GM21723 (cell line): ENCODE measurements around the gene TOP2B.

ENCODE experiments used
- ATAC-seq: cut with Tn5 transposase; IDR thresholded peaks from one replicate; pipeline ENCODE4 v1.9.1; 2021; ENCODE audit warnings: mild to moderate bottlenecking, moderate library complexity; ENCODE audit not compliant: unreplicated experiment

The TOP2B gene

DNA sequence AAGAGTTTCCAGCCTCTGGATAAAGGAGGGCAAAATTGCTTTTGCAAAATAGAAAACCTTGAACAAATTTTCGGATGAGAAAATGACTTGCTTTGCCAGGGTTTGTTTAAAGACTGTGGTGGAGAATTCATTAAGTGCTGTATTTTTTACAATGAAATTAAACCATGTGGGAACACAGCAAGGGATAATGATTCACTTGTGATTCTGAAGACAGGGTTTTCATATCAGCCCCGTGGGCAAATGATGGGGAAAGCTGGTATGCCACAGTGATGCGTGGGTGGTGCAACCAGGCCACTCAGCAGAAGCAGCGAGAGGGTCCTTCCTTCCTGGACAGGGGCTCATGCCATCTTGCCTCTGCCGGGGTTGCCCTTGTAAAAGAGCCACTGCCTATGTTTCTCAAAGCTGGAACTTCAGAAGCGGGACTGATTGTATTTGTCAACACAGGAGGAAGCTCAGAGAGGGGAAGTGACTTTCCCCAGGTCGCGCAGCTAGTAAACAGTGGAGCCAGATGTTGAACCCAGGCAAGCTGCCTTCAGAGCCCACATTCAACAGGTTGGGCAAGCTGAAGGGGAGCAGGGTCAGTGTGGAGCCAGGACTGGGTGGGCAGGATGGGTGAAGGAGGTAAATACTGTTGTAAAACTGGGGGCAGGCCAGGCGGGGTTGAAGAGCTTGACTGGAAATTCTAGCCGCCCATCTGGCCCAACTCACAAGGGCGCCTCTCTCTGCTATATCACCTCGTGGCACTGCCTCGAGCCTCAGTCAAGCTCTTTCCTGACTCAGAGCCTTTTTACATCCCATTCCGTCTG is 79.1 kb downstream of the TOP2B start:
- no peak for ATAC-seq

DNA sequence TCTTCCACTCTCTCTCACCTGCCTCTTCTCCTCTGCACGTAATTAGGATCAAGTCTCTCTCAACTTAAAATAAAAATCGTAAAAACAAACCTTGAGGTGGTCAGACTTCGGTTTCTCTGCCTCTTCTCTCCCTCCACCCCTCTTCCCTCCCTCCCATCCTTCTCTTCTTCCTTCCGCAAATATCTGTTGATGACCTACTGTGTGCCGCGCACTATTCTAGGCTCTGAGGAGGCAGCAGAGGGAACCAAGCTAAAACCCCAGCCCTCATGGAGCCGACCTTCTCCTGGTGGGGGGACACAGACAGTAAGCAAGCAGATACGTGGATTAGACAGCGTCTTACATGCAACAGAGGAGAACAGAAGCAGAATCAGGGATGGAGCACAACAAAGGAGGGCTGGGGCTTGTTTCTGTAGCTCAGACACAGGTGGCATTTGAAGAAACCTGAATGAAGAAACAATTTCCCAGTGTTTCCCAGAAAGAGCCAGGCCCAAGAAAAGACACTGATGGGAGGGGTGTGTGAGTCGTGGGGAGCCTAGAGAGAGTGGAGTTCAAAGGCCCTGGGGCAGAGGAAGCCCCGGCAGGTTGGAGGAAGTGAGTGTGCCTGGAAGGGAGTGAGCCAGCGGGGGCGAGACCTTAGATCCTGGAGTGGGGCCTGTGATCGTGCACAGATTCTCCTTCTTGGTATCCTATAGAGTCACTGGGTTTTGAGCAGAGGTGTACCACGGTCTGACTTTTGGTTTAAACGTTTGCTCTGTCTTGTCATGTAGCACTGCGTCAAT is 80.5 kb downstream of the TOP2B start:
- ATAC-seq: no peak

DNA sequence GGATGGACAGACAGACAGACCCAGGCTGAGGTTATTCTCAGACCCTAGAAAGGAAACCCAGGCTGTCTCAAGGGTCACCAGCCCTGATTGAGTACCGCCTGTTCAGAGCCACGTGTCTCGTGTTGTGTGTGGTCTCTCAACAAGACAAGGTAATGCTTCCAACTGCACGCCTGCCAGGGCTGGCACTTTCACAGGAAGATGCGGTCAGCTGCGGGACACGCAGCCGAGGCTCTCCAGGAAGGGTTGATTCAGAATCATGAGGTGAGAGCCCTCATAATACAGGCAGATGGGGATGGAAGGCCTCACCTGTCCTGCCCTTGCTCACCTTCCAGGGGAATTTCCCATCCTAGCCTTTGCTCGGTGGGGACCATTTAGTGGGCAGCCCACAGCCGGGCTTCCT is 81.4 kb downstream of the TOP2B start:
- no peak for ATAC-seq

DNA sequence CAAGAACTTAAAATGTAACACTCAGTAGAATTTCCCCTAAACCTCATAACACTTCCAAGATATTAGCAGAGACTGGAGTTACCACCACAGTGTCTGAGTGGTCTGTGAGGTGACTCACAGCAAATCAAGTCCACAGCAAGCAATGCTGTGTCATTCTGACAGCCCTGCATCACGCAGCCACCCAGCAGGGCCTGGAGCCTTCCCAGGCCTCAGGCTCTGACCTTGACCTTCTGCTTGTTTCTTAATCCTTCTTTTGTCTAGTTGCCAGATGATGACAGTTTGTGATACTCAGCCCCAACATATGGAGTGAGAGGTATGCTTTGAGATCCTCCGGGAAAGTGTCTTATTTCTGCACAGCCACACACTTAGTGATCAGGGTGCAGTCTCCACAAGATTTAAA is 82.5 kb downstream of the TOP2B start:
- no peak for ATAC-seq

DNA sequence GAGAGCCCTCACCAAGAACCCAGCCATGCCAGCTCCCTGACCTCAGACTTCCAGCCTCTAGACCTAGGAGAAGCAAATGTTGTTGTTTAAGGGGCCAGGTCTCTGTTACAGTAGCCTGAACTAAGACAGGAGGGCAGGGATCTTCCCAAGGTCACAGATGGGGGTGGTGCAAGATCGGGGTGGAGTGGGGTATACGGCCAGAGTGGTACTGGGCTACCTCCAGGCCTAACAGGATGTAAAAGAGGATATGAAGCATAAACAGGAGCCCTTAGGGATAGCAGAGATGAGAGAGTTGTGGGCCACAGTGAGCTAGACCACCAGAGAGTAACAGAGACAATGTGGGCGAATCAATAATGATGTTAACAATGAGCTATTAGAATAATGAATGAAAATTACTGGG is 82.9 kb downstream of the TOP2B start:
- ATAC-seq: no peak

DNA sequence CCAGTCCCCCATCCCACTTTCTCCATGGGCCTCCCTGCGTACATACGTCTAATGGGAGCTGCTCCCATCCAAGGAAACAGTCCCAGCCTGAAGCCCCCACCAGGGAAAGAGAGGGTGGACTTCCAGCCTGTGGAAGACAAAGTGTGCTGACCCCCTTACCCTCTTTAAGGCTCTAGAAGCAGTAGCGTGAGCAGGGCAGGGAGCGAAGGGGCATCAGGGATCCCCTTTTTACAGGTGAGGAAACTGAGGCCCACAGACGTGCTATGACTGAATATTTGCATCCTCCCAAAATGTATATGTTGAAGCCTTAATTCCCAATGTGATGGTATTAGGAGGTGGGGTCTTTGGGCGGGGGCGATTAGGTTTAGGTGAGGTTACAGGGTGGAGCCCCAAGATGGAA is 83.4 kb downstream of the TOP2B start:
- no peak for ATAC-seq

DNA sequence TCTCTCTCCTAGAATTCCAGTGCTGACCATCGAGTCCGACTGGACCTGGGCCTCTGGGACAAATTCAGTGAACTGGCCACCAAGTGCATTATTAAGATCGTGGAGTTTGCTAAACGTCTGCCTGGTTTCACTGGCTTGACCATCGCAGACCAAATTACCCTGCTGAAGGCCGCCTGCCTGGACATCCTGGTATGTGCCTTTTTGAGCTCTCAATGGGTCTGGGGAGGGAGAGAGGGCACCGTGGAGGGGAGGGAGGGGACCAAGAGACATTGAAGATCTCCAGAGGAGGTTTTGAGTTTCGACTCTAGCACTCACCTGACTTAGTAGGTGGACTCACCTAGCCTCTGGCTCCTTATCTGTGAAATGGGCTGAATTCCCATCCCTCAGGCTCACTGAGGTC is 84.2 kb downstream of the TOP2B start:
- ATAC-seq: no peak

DNA sequence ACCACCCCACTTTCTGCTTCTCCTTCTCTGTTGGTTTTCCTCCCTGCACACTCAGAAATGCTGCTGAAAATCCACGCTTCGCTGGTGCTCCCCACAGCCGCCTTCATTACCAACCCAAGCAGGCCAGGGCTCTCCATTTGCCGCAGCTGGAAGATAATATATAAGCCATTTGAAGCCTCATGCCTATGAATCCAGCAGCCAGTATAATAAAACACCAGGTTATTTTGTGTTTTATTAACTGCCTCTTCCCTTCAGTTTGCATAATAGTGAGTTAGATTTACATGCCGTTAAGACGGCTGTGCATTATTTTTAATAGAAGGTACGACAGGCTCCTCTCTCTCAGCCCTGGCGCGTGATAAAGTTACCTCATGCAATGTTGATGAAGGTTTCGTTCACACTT is 86.6 kb downstream of the TOP2B start:
- ATAC-seq: no peak

DNA sequence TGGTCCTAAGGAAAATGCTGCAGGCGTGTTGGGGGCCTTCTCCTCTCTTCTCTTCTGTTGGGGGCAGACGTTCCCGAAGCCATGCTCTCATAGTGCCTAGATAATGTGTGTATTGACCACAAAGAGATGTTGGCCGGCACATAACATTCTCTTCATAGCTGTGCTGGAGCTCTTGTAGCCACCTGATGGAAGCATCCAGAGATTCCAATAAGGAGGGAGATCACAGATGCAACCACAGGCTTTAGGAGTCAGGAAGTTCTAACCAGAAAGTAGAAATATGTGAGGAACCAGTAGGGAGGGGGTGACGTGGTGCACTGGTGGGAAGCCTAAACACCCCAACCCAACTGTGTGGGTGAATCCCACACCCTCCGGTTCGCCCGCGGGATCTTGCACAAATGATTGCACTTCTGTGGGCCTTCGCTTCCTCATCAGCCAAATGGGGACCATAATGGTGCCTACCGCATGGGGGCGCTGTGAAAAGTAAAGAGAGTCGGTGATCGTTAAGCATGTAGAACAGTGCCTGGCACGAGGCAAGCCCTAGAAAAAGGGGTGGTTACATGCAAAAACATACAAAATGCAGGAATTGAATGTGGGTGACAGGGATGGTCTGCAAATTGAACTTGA is 87.8 kb downstream of the TOP2B start:
- no peak for ATAC-seq

DNA sequence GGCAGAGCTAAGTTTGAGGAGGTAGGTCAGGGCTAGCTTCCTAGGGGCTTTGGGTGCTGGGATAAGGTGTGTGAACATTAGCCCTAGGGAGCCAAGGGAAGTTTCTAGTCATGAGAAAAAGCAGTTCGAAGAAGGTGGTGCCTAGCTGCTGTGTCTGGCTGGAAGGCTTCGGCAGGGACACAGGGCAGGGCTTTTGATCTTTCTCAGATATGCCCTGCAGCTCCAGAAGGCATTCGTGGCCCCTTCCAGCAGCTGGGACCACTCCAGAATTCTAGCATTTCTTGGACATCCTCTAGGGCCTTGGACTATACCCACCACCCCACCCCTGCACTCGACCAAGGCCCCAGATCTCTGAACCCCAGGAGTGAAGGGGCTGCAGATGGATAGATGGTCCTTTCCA is 88.6 kb downstream of the TOP2B start:
- ATAC-seq: no peak

DNA sequence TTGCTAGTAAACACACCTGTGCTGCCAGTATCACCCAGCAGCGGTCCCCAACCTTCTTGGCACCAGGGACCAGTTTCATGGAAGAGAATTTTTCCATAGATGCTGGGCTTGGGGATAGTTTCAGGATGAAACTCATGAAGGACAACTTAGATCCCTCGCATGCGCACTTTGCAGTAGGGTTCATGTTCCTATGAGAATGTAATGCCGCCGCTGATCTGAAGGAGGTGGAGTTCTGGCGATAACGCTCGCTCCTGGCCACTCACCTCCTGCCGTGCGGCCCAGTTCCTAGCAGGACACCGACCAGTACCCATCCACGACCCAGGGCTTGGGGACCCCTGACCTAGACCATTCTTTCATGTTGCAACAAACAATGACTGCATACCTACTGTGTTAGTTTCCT is 89.7 kb downstream of the TOP2B start:
- no peak for ATAC-seq

DNA sequence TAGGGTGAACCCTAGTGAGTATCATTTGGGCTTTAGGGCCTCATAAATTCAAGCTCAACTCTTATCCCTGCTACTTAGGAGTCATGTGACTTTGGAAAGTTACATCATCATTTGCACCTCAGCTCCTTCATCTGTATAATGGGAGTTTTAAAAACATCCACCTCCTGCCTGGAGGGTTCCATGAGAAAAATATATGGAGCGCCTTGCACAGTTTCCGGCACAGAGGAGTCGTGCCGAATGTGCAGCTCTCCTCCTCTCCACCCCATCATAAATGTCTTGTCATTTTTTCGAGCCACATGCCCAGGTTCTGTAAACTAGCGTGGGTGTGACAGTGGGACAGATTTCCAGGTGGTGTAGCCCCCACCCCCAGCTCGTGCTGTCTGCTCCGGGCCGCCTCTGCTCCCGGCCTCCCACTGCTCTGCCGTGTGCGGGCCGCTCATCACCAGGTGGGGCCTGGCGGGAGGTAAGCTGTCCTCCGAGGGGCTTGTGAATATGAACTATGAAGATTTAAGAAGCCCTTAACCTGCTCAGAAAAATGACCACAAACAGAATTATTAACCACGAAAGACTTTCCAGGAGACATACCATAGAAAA is 90.4 kb downstream of the TOP2B start:
- ATAC-seq: no peak

DNA sequence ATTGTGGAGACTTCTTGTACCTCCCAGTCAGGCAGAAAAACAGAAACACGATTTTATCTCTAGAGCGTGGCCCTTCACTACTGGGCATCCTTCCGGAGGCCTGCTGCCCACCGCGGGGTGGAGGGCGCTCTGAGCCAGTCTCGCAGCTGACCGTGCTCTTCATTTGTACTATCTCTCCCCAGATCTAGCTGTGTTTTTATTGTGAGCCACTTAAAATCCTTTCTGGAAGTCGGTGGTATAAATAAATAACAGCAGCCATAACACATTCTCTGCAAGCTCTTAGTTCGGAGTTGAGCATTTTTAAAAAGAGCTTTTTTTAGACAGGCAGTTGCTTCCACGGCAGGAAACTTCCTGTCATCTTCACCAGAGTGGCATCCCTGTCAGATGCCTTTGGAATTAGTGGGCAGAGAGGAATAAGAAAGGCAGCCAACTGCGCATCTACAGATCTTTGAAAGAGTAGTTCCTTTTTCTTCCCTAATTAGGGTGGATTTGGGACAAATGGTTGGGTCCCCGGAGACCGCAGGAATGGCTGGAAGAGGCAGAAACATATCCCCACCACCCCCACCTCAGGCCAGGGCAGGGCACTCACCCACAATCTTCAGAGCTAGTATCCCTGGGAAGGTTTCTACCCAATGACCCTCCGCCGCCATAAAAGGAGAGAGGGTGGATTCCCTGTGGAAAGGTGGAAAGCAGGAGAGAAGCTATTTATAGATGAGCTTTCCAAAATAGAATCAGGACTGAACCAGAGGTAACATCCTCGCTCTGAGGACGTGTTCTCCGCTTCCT is 91.1 kb downstream of the TOP2B start:
- no peak for ATAC-seq

DNA sequence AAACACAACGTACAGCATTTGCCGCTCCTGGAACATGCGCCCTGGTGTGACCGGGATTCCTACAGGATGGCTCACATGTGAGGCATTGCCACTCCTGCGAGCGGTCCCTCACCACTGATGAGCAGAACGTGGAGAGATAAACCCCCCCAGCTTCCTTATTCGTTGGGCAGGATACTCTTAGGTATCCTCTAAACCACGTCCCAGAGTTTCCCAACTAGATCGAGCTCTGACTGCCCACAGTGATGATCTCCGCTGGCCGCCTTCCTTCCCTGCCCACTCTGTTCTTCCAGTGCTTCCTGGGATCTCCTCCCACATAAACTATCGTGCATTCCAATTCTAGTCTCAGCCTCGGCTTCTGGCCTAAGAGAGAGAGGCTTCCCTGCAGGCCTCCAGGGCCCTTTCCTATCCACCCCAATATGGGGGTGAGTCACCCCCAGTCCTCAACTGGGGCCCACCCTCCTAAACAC is 91.8 kb downstream of the TOP2B start:
- no peak for ATAC-seq

DNA sequence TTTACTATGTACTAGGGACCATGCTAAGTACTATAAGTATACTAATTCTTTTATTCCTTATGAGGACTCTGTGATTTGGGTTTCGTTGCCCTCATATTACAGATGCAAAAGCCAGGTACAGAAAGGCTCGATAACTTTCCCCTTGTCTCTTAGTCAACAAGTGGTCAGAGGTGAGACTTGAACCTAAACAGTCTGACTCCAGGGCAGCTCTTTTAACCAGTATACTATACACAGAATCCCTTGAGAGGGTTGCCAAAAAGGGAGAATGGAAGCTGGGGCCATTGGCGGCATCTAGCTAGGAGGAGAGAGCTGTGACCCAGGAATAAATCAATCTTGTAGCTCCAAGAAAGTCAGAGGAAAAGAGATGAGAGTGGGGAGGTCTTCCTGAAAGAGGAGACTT is 92.4 kb downstream of the TOP2B start:
- ATAC-seq: no peak

DNA sequence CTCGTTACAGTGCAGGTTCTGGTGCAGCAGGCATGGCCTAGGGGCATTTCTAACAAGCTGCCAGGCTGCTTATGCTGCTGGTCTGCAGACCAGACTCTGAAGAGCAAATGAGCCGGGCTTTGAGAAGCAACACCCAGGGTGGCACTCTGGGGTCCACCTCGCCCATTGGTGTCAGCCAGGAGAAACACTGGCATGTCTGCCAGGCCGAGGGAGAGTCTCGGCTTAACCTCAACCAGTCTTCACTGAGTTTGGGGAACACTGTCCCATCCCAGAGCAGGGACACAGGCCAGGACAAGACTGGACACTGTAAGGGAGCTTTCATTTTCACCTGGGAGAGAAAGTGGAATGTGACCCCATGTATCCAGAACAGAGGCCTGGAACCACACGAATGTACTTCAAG is 93.4 kb downstream of the TOP2B start:
- no peak for ATAC-seq

DNA sequence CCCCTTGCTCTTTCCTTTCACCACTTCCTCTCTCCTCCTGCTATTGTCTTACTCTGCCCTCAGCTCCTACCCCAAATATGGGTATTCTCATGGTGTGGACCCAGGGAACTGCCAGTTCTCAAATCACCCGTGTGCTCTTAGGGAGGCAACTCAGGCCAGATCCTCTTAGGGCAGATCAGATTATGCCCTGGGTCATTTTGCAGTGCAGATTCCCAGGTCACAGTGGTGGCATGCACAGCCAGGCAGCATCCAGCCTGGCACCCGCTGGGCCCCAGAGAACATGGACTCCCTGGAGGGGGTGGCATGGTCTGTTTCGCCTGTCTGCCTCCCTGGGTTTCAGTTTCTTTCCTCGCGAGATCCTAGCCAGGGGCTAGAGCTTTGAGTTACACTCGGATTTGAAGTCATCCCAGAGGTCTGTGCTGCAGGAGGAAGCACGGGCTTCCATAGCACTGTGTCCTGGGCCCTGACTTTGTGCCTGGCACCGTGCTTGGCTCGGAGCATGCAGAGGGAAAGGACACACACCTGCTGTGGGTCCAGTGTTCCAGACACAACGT is 96.1 kb downstream of the TOP2B start:
- ATAC-seq: no peak

DNA sequence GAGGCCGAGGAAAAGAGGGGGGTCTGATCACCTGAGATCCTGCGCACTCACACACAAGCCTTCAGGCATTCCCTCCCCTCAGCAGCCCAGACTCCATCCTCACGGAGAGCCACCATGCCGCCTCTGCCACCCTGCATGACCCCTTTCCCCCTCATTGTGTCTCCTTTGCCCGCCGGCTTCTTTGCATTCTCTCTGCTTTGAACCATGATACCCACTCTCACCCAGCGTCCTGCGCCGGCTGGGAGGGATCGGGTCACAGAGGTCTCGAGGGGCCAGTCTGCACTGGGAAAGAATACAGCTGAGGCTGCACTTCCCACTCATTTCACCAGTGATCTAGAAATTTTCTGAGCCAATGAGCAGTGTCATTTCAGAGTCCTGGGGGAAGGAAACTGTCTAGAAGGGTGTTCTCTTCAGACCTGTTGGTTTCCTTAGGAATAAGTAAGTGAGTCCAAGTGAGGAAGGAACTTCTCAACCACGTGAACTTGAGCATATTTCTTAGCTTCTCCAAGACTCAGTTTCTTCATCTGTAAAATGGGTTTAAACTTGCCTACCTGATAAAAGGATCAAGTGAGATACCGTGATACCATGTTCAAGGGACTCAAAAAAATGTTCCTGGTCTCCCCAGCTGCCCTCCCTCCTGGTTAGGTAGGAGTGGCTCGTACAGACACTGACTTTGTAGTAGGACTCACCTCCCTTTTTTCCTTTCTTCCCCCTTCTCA is 96.7 kb downstream of the TOP2B start:
- ATAC-seq: no peak

DNA sequence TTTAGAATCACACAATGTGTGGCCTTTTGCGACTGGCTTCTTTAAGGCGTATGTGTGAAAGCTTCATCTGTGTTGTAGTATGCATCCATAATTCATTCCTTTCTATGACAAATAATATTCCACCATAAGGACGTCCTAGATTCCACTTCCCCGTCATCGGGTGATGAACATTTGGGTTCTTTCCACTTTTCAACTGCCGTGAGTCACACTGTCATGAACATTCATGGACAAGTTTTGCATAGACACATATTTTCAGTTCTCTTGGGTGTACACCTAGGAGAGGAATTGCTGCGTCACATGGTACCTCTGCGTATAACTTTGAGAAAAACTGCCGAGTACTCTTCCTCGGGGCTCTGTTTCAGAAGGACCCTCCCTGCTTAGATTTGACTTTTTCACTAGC is 97.3 kb downstream of the TOP2B start:
- no peak for ATAC-seq
